Inflammatory macrophage treated with lipopolysaccharide for 1 hour (primary cell): ENCODE results near the gene INKA1.
A peak's percentile ranks its signal among the peaks of the same experiment; 100 is the strongest.
"Not testable (repeated sequence)": the region's sequence is repeated elsewhere in the genome, so short reads cannot be mapped to it uniquely, and the experiment has no call there.

Experiments
- DNase-seq, 2 donors: peaks; one replicate each; pipeline ENCODE4 v3.0.0-alpha.2; 2020 to 2022

INKA1 gene

DNA sequence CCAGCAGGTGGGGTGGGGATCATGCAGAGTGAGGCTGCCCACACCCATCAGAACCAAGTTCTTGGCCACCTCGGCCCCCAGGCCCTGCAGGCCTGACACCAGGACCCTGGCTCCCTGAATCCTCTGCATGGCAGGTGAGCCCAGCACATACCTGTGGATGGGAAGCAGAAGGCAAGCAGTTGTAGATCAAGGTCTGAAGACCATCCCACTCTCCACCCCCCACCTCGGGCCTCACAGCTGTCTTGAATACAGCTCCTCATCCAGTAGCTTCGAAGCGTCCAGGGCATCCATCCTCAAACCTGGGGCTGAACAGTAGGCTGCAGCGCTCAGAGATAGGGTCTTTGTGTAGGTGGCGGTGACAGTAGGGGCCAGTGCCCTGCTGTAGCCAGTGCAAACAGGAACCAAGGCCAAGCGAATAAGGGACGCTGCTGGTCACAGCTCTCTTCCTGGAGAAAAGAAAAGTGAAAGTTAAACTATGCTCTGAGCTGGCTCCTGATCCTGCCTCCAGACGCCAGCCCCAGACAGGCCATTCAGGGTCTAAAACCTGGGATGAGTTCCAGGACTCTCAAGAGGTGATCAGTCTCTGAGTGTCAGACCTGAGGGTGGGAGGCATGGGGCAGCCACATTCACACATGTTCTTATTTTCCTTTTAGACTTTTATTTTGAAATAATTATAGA, 10.6 kb downstream of the INKA1 start, which contains the start of gene UBA7:
Gene UBA7 (minus strand): TSS at position 457 of the 678 bp plus-strand sequence. CDS start 166 bp downstream, at position 291.
- peak; percentile 78 to 80 for DNase-seq

DNA sequence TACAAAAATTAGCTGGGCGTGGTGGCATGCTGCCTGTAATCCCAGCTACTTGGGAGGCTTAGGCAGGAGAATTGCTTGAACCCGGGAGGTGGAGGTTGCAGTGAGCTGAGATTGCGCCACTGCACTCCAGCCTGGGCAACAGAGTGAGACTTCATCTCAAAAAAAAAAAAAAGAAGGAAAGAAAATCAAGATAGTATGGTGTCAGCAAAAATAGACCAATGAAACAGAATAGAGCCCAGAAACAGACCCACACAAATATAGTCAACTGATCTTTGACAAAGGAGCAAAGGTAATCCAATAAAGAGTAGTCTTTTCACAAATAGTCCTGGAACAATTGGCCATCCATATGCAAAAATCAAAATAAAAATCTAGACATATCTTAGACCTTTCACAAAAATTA, 20.1 kb downstream of the INKA1 start:
- DNase-seq = not testable (repeated sequence)

DNA sequence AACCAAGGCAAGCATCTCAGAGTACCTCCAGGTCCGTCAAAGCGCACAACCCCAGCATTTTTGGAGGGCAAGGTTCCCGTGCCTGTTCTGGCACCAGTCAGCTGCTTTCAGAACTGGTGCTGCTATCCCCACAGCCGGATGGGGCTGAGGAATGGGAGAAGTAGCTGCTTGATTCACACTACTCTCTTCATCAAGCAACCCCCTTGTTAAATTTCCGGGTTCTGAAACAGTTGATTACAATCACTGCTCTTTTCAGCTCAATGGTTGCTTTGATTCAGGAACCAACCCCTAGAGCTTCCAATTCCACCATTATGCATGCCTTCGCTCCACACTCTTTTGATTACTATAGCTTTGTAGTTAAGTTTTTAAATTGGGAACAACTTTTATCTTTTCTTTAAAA, 23.0 kb downstream of the INKA1 start:
- no peak for DNase-seq

- no peak for DNase-seq
Observed at GRCh38 chr3:49831341-49831740, 28.3 kb downstream of the INKA1 start.

DNA sequence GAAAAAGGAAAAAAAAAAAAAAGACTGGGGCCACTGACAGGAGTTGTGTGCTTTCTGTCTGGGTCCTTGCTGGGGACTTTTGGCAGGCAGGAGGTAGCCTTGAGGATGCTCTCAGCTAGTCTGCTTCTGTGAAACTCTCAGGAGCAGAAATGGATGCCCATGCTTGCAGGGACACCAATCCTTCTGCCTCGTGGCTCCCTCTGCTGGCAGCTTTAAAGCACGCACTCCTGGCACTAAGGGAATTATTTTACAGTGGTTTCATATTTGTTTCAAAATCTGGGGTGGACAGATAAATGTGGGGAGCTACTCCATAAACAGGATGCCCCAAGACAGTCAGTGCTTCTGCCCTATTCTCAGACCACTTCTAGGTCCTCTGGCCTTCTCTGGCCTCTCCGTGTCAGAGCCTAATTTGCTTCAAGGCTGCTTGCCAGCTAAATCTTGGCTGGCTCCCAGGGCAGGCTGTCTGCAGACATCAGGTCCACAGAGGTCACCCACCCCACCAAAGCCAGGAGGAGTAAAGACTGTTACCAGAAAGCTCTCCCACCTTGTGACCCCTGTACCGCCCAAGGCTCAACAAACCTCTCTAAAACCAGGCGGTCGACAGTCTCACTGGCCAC, 36.2 kb downstream of the INKA1 start:
- peak; percentile 59 to 91 for DNase-seq

DNA sequence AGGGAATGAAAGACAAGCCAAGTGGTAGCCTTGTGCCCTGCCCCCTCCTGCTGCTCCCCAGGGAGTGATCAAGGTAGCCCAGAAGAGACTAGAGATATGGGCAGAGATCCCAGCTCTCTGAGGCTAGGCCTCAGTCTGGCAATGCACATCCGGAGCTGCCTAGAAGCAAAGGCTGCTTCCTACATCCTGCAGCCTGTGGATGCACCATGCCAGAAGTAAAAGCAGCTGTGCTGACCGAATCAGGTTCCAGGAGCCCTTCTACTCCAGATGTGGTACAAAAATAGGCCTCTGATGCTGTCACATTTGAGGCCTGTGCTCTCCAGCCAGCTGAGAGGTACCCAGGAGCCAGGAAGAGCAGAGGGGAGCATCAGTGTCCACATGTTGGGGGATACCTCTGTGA, 37.3 kb downstream of the INKA1 start:
- DNase-seq = no peak

GRCh38 chr3:49841126-49841696, 38.1 kb downstream of the INKA1 start:
- DNase-seq = no peak

- no peak for DNase-seq
Observed at GRCh38 chr3:49841806-49842205, 38.7 kb downstream of the INKA1 start.

- no peak for DNase-seq
Observed at GRCh38 chr3:49842843-49843517, 39.9 kb downstream of the INKA1 start.

- no peak for DNase-seq
Observed at GRCh38 chr3:49844464-49845183, 41.6 kb downstream of the INKA1 start.

DNA sequence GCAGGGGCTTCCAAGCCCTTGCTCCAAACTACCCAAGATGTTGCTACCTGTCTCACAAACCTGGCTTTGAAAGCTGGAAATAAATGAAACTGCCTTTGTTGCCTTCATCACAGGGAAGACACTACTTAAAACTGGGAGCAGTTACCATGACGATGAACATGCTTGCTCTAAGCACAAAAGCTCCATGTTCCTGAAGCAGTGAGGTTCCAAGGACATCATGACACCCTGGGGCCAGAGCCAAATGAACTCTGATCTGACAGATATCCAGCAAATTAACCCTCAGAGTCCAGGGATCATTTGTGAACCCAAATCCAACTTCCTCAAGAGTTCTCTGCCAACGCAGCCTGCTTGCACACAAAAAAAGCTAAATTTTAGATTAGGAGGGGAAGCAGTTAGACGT, 42.6 kb downstream of the INKA1 start:
- no peak for DNase-seq
